Retinal pigment epithelial cell (primary cell): ENCODE results near the gene XPNPEP1.
"Not testable (repeated sequence)": the region's sequence is repeated elsewhere in the genome, so short reads cannot be mapped to it uniquely, and the experiment has no call there.

Experiments used
- DNase-seq: peaks from one replicate; pipeline ENCODE4 v3.0.0-alpha.2; 2010; ENCODE audit warnings: low read depth
- H3K4me3 ChIP-seq: 2 replicates; pipeline ENCODE4 v1.5.1; 2011; ENCODE audit warnings: mild to moderate bottlenecking, low read length, control low read depth, moderate library complexity
- CTCF ChIP-seq: conservative IDR thresholded peaks from 2 replicates; pipeline ENCODE4 v1.5.1; 2011; ENCODE audit warnings: low read depth, low read length, control low read depth, inconsistent platforms

Gene XPNPEP1

GRCh38 chr10:109924087-109924486, 776 bp upstream of the XPNPEP1 start:
- DNase-seq: no peak
- H3K4me3 ChIP-seq: no peak overlapping the region

GRCh38 chr10:109922358-109922975, 844 bp downstream of the XPNPEP1 start:
- no peak for TF ChIP-seq CTCF
- DNase-seq: no peak
- H3K4me3 ChIP-seq: peak overlapping the region; percentile 70

More at GRCh38 chr10:109924087-109924486, 776 bp upstream of the XPNPEP1 start:
- TF ChIP-seq CTCF: no peak

- DNase-seq: no peak
- no peak for TF ChIP-seq CTCF
These were observed 3.3 kb downstream of the XPNPEP1 start for GRCh38 chr10:109920016-109920415.

DNA sequence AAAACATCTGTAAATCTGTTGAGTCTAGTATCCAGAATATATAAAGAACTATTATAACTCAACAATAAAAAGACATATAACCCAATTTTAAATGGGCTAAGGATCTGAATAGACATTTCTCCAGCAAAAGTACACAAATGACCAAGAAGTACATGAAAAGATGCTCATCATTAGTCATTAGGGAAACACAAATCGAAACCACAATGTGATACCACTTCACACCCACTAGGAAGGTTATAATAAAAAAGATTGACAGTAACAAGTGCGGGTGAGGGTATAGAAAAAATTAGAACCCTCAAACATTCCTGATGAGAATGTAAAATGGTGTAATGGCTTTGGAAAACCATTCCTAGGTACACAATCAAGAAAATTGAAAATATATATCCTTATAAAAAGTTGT, 4.1 kb downstream of the XPNPEP1 start:
- no peak for TF ChIP-seq CTCF
- no peak for DNase-seq
- no peak overlapping the region for H3K4me3 ChIP-seq

More at GRCh38 chr10:109920016-109920415, 3.3 kb downstream of the XPNPEP1 start:
- H3K4me3 ChIP-seq: no peak overlapping the region

- DNase-seq, H3K4me3 ChIP-seq: not testable (repeated sequence)
These were observed 4.6 kb downstream of the XPNPEP1 start for GRCh38 chr10:109918707-109919106.

GRCh38 chr10:109915566-109915965, 7.7 kb downstream of the XPNPEP1 start:
- no peak overlapping the region for H3K4me3 ChIP-seq
- no peak for TF ChIP-seq CTCF
- no peak for DNase-seq

DNA sequence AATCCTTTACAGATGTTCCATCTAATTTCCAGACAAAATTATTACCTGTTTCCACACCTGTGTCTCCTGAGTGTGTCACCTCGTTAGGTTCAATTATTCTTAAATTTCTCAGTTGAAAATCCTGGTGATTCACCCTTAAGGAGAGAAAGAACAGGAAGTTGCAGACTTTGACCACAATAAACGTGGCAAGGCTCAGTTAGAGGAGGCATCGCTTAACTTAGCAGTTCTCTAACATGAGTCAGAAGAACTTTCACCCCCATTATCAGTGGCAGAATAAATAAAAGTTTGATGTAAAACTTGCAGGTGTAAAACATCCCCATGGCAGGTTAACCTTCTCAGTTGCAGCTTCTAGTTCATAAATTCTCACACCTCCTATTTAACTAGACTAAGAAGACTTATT, 8.3 kb downstream of the XPNPEP1 start:
- peak; percentile 56 for DNase-seq
- H3K4me3 ChIP-seq: no peak overlapping the region
- TF ChIP-seq CTCF: no peak
